HPDE6-E6E7 (cell line): ENCODE measurements around the gene KCNQ1.

Source experiments
- DNase-seq: peaks from one replicate; pipeline ENCODE4 v3.0.0; 2011; ENCODE audit warnings: missing footprints; ENCODE audit errors: extremely low spot score

KCNQ1 gene

DNA sequence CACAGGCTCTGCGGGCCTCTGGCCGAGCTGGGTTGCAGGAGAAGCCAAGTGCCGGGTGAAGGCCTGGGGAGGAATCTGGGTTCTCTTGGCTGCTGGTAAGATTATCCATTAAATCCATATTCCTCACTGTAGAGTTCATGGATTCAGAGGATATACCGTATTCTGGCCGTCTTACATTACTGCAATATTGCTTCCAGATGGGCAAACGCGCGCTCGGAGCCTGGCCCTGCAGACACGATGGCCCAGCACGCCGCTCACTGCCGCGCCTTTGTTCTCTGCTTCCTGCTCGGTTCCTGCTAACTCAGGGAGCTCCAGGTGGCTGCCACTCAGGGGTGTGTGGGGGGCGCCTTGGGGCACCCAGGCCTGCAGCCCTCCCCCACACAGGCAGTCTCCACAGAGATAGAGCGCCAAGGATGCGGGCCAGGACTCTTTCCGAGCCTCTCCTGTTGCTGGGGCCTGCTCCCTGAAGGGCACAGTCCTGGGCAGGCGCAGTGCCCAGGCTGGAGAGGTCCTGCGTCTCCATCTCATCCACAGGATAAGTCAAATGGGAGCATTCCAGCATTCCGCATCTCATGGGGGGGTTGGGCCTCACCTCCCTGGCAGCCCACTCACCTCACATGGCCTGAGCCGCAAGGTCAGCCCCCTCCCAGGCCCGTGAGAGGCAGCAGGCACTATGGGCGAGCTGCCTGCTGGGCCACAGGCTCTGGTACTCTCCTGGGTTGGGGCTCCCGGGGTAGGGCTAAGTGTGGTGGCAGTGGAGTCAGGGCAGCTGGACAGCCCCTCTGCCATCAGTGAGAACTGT is 269.1 kb downstream of the KCNQ1 start:
- DNase-seq = no peak

DNA sequence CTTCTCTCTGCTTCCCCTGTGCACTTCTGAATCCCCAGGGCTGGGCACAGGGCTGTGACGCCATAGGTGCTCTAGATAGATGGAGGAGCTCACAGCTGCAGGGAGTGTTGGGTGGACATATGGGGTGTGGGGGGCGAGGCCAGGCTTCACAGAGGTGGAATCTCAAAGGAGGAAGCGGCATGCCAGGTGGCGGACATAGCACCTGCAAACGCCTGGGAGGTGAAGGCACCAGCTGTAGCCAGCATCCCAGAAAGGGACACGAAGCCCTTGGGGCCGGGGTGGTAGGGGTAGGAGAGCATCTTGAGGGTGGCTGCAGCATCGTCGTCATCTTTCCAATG is 269.6 kb downstream of the KCNQ1 start:
- no peak for DNase-seq

DNA sequence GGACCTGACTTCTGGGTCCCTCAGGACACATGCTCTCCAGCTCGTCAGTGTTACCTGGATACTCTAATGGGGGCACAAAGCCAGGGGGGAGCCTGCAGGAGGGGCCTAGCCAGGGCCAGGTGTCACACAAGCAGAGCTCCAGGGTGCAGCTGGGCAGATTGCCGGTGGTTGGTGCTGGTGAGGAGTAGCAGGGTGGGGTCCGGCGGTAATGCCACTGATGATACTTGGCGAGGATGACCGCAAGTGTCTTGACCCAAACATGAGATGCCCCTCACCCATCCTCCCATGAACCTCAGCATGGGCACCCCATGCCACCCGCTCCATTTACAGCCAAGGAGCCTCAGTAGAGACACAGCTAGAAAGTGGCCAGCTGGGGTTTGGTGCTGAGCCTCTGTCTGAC is 270.1 kb downstream of the KCNQ1 start:
- no peak for DNase-seq

DNA sequence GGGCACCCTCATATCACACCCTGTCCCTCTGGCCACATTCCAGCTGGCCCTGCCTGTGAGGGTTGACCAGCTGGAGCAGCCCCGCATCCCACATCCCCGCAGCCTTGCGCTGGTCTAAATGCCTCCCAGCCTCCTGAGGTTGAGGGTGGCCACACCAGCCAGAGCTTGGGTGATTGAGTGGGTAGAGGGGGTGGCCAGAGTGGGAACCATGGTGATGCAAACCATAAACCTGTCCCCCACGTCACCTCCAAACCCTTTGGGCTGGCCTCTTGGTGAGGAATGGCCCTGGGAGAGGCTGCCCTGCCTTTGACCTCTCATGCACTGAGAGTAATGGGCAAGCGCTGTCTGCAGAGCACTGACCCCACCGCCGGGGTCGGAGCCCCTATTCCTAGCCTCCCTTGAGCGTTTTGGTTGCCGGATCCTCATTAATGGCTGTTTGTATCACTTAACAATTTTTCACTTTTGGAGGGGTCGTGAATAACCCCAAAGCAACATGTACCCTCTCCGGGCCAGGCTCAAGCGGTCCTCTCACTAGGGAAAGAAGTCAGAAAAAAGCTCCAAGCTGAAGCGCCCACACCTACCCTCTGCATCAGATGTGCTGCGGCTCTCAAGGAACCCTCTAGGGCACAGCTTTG is 271.0 kb downstream of the KCNQ1 start:
- DNase-seq = no peak

DNA sequence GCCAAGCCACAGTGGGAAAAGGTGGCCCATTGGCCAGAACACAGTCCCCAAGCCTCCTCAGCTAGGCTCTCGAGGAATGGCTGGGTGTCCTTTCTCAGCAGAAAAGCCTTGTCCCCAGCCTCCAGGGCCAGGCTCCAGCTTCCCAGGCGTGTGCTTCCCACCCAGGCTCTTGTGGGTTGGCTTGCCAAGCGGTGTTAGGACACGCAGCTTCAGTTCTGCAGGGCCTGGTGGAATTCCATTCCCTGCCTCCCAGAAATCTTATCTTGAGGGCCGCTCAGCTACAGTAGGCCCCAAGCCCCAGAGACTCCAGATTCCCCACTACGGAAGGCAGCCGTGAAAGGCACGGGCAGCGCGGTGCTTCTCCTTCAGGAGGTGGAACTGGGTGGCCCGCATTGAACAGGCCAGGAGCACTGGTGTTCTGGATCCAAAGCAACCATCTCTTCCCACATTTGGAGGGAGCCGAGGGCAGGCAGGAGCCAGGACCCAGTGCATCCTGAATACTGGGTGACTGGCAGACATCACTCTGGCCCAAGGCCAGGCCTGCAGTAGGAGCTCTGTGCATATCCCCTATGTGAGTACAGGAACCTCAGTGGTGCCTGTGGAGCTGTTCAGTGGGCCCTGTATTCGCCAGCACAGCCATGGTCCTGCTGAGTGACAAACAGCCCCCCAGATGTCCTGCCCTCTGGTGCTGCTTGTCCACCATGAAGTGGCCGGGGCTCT is 271.7 kb downstream of the KCNQ1 start:
- DNase-seq = no peak

DNA sequence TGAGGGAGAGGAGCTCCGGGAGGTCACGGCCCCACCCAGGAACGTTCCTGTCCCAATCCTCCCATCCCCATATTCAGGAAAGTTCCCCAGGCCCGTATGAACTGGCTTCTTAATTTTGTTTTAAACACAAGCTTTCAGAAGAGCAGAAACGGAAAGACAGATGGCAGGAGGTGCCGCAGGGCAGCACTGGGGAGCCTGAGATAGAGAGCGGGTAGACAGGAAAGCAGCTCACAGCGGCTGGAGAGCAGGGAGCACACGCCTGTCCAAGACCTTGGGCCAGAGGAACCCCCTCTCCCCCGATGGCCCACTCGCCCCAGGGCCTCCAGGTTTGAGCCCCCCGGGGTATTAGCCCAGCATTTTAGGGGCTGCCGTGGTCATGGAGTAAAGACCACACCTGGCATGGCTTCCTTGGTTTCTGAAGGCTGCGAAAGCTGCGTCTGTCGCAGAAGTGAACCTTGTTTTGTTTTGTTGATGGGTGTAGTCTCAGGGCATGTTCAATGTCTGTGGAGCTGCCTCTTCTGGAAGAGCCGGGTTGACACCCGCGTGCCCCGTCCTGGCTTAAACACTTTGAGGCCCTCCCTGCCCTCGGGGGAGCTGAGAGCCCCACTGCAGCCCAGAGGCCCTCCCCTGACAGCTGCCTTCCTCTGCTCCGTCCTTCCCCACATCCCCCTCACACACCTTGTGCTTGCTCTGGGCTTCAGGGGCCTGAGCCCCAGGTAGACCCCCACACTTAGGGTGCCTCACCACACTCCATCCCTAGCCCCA is 272.9 kb downstream of the KCNQ1 start:
- no peak for DNase-seq

DNA sequence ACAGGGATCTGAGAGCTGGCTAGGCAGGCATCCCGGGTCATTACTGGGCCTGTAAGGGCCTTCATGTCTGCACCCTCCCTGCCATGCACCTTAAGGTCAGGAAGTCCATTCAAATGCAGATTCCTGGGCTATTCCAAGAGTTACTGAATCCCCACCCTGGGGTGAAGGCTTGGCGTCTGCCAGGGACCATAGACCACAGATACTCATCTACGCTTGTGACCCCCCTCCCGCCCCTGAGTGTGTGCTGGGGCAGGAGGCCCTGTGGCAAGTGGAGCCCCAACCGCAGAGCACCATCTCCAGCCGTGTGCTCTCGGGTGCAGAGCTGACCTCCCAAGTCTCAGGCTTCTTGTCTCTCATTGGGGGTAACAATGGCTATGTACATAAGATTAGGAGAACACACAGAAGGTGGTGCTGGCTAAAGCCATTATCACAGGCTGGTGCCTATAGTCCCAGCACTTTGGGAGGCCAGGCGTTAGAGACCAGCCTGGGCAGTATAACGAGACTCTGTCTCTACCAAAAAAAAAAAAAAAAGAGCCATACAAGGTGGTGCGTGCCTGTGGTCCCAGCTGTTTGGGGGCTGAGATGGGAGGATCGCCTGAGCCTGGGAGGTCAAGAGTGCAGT is 274.1 kb downstream of the KCNQ1 start:
- DNase-seq = no peak

DNA sequence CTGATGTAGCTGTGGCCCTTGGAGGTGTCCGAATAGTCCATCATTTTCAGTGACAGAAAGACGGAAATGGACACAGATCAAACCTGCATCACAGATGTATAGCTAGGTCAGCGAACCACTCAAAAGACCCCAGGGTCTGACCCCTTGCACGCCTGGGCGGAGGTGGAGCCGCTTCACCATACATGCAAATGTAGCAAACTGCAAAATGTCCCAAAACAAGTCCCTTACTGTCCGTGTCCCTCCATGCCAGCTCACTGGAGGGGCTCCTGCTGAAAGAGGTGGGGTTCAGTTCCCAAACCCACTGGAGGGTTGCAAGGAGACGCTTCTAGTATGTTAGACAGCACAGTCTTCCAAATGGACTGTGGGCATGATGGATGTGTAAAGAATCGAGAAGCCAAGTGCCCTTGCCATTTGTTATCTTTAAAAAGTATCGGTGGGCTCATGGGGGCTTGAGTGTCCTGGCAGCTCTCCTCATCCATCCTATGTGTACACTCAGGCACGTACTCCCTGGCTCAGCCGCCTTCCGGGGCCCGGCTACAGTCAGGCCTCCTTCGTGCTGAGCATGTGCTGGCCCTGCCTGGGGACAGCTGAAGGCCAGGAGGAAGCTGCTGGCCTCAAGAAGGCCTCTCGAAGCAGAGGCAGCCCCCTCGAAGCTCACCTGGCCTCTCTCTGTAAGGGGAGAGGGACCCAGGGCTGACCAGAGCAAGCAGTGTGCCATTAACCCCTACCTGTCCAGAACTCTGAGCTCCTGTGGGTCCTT is 275.2 kb downstream of the KCNQ1 start:
- no peak for DNase-seq

DNA sequence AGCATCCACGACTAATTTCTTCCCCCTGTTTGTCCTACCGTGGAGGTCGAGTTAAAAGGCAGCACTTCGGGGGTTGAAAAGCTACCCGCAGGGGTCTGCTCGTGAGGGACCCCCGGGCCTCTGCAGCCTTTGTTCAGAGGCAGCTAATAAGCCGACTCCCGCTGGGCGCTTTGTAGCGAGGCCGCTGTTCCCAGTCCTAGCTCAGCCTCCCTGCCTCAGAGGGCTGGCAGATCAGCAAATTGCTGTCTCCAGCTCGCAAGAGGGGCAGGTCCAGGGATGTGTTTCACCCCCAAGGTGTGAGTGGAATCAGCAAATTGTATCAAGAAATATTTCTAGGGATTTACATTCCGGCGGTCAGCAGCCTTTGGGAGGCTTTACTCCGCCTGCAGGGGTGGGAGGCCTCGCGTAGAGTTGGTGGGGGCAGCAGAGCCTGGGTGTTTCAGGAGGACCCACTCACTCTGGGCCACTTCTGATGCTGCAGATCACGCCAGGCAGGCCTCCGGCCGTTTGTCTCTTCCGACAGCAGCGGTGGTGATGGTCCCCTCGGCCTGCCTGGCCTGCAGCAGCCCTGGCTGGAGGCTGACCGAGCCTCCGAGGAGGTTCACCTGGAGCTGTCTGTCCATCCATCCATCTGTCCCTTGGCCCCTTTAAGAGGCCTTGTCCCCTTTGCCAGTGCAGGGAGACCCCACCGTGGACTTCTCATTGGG is 276.6 kb downstream of the KCNQ1 start:
- no peak for DNase-seq

DNA sequence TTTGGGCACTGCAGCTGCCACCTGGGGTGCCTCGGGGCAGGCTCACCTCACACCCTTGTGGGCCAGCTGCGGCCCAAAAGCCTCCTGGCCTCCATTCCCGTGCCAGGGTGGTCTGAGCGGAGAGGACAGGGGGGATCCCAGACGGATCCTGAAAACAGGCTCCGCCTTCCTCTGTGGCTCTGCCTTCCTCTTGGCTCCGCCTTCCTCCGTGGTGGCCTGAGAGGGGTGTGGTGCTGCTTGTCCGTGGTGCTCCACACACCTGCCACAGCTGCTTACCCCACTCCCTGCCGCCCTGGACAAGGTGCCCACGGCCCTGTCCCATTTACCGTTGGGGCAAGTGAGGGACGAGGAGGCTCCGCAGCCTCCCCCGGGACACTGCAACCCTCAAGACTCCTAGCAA is 278.1 kb downstream of the KCNQ1 start:
- DNase-seq = no peak

DNA sequence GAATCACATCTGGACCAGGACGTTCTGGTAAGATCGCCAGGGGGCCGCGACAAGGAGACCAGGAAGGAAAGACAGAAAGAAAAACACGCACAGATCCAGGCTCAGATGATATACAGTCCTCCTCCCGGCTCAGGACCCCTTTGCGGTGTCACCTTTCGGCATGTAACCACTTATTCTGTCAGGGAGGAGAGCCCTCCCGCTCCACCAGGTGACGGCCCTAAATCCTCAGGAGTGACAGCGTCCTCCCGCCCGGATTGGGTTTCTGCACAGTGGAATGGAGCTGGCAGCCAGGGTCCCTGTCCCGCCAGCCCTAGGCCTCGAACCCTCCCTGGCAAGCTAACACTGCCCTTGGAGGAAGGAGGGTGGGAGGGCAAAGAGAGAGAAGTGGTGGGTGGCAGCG is 279.3 kb downstream of the KCNQ1 start:
- no peak for DNase-seq

DNA sequence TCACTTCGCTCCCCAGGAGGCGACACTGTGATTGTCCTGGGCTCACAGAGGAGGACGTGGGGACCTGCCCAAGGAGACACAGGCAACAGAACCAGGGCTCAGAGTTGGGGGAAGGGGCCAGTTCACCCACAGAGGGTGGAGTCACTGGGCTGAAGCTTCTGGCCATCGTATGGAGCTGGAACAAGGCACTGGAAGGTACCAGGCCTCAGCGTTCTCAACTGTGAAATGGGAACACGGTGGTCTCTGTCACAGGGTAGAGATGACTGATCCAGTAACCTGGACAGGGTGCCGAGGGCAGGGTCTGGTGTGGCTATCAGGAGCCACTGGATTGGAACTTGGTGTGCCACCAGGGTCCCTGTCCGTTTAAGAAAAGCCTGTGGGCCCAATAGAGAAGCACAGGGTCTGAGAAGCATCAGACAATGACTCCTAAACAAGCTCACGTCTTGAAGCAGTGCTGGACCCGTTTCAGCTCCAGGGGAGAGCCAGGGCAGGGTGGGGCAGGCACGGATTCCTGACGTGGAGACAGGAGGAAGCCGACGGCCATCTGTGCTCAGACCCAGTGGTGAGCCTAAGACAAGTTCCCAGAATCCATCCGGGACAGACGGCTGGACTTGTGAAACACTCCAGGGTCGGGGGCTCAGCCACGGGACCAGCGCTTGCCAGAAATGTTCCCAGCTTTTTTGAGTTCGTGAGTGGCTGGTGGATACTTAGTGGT is 280.0 kb downstream of the KCNQ1 start:
- DNase-seq = no peak

DNA sequence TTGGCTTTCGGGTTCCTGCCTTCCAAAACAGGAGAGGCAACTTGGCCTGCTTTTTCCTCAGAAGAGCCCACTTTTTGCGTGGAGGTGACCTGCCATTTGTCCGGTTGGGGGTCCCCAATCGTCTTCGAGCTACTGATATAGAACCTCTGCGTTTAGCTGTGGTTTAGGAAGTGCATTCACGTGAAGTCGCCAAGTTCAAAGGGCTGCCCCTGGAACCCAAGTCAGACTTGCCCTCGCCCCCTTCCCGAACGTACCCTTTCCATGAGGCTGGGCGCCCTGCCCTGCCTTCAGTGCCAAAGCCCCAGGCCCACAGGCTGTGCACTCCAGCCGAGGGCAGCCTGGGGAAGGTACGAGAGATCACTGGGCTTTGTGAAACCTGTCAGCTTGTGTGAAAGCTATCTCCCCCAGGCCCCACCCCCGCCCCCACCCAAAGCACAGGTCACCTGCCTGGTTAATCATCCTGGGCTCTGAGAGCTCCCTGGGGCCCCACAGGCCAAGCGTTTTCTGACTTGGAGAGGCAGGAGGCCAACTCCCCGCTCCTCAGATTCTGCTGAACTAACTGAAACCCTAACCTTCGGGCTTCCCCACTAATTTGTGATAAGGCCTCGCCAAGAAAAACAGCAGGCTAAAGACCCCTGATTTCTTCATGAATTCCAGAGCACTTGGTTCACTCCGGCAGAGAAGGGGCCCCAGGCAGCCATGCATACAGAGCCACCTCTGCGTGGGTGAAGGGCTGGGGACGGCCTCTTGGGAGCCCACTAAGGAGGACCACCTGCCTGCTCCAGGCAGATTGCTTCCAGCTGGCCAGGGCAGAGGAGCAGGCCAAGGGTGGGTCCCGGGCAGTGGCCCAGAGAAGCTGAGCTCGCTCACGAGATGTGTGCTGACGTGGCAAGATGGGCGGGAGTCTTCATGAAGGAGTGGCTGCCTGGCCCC is 280.8 kb downstream of the KCNQ1 start:
- no peak for DNase-seq

DNA sequence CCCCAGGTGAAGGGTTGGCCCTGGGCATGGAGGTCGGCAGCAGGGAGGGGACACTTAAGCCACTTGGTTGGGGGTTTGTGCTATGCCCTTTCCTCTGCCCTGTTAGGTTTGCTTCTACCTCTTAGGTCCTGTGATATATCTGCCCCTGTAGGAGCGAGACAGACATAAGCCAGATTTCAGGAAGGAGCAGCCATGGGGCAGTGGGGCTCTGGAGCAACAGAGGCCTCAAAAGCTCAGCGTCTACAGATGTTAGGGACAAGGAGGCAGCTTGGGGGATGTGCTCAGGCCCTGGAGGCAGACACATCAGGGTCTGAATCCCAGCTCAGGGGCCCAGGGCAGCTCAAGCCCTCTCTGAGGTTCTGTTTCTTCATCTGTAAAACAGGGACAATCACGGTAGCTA is 282.2 kb downstream of the KCNQ1 start:
- no peak for DNase-seq

DNA sequence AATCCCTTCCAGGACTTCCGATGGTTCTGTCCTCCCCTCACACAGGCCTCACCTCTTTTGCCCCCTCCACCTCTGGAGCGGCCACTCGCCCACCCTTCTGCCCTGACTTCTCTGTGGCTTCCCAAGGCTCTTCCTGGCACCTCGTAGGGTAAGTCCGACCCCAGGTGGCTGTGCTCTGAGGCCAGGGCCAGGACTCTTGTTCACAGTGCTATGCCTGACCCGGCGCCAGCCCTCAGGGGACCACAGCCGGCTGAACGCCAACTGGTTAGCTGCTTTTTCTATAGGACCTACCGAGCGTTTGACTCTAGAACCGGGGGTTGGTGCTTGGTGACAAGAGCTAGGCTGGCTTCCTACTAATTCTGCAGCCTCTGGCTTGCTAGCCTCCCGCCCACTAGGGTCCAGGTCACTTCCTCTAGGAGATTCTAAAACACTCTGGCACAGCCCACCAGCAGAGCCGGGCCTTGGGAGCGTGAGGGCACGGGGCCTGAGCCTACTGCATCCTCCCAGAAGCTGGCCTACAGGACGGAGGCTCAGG is 283.4 kb downstream of the KCNQ1 start:
- DNase-seq = no peak

DNA sequence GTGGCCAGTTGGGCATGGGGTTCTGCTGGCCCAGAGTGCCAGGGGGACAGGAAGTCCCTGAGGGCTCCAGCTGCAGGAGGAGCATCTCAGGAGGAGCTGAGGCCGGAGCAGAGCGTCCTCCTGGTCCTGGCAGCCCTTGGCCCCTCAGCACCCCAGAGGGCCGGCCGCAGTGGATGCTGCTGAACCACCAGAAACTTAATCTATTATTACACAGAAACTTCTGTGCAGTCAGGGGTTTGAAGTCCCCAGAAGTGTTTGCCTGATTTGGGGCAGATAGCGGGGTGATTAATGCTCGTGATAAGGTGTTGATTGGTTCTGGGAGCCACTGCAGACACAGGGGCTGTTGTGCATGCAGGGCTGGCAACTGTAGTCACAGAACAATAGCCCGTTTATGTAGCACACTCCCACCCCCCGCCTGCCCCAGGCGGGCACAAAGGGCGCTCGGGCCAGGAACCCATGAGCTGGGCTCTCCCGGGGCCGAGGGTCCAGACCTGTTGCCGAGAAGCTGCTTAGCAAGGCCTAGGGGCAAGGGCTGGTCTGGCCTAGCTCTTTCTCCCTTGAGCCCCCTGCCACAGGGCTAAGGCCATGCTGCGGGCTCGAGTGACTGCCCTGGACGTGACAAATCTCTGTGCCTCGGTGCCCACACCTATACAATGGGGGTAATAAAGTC is 284.0 kb downstream of the KCNQ1 start:
- no peak for DNase-seq

DNA sequence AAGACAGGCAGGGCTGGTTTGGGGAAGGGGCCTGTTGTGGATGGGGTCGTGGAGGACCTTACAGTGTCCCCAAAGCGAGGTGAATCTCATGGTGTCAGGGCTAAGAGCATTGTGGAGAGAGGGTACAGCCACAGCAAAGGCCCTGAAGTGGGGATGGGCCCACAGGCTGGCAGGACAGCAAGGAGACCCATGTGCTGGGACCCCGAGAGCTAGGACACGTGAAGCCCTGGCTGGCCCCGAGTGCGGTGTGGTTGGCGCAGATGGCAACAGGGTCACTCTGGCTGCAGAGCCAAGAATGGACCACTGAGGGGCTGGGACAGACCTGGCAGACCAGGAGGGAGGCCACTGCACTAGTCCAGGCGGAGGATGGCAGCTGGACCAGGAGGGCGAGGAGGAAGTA is 285.0 kb downstream of the KCNQ1 start:
- DNase-seq = no peak
